Erythroblast (primary cell): Measurements from ENCODE around the gene KIF13A.

Experiments
- GATA1 ChIP-seq: IDR thresholded peaks from 2 replicates; pipeline ENCODE4 v1.6.1; 2011; ENCODE audit warnings: low read depth, mild to moderate bottlenecking, control low read depth, low read length, moderate library complexity
- POLR2A ChIP-seq: IDR thresholded peaks from 2 replicates; pipeline ENCODE4 v1.6.1; 2011; ENCODE audit warnings: mild to moderate bottlenecking, low read length

- TF ChIP-seq POLR2A (no peak), GATA1 (no peak)
Measured at GRCh38 chr6:18035330-18035854, 48.0 kb upstream of the KIF13A start.
